A673 (cell line): ENCODE measurements around the gene PTPN21.

Source experiments
- EZH2 ChIP-seq: fragments of 200-600 bp; sonication (generic); IDR thresholded peaks from 2 replicates; pipeline ENCODE4 v1.6.1; 2017; ENCODE audit warnings: borderline replicate concordance, low read depth, mild to moderate bottlenecking, mixed read lengths, antibody characterized with exemption, low read length; ENCODE audit not compliant: poor library complexity, severe bottlenecking
- TF ChIP-seq, protein P1 (sequence below): fragments of 300-800, 200-600 bp; sonication (generic); conservative IDR thresholded peaks from 2 replicates; pipeline ENCODE4 v1.5.1; 2017; ENCODE audit warnings: low read depth, mild to moderate bottlenecking, antibody characterized with exemption, low read length, moderate library complexity, mixed read lengths

DNA sequence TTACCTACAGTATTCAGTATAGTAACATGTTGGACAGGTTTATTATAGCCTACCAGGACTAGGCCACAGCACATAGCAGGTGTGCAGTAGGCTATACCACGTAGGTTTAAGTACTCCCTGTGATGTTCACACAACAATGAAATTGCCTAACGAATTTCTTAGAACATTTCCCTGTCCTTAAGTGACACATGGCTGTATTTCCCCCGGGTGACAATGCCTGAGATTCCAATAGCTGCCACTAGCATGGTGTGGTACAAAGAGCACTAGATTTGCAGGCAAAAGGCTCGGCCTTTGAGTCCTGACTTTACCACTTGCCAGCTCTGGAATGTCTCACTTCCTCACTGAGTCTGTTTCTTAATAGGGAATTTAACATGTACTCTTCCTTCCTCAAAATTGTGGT, 19.7 kb downstream of the PTPN21 start:
- TF ChIP-seq, protein P1, sequence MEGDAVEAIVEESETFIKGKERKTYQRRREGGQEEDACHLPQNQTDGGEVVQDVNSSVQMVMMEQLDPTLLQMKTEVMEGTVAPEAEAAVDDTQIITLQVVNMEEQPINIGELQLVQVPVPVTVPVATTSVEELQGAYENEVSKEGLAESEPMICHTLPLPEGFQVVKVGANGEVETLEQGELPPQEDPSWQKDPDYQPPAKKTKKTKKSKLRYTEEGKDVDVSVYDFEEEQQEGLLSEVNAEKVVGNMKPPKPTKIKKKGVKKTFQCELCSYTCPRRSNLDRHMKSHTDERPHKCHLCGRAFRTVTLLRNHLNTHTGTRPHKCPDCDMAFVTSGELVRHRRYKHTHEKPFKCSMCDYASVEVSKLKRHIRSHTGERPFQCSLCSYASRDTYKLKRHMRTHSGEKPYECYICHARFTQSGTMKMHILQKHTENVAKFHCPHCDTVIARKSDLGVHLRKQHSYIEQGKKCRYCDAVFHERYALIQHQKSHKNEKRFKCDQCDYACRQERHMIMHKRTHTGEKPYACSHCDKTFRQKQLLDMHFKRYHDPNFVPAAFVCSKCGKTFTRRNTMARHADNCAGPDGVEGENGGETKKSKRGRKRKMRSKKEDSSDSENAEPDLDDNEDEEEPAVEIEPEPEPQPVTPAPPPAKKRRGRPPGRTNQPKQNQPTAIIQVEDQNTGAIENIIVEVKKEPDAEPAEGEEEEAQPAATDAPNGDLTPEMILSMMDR: no peak
- TF ChIP-seq EZH2: no peak
